ENCODE data around the gene TRIM45. TPM values are rescaled to one million over a fixed set of nuclear protein-coding genes. Genes with fewer than 3 reads are reported as not detected.

The TRIM45 gene
- total RNA-seq, 1 experiment from 2014 or later, result 3.0 TPM

GRCh38 chr1:117093091-117093534, 28.4 kb downstream of the TRIM45 start:
- peak; percentile 96 for DNase-seq
- H3K4me3 ChIP-seq, result no peak overlapping the region
- H3K9me3 ChIP-seq, result no peaks in the 10 kb centered on the region
- no peaks in the 10 kb centered on the region for H3K27me3 ChIP-seq
- peaks cover 71% of the 10 kb centered on the region for H3K36me3 ChIP-seq

GRCh38 chr1:117092594-117092993, 29.0 kb downstream of the TRIM45 start:
- no peaks in the 10 kb centered on the region for H3K27me3 ChIP-seq
- H3K9me3 ChIP-seq, result no peaks in the 10 kb centered on the region
- peaks cover 71% of the 10 kb centered on the region for H3K36me3 ChIP-seq
- H3K4me3 ChIP-seq, result no peak overlapping the region
- no peak for DNase-seq

- no peak overlapping the region for H3K4me3 ChIP-seq
- H3K27me3 ChIP-seq, result no peaks in the 10 kb centered on the region
- H3K9me3 ChIP-seq, result no peaks in the 10 kb centered on the region
- peaks cover 57% of the 10 kb centered on the region for H3K36me3 ChIP-seq
- no peak for DNase-seq
These were observed 31.6 kb downstream of the TRIM45 start for GRCh38 chr1:117089996-117090395.

- H3K36me3 ChIP-seq, result peaks cover 57% of the 10 kb centered on the region
- no peaks in the 10 kb centered on the region for H3K9me3 ChIP-seq
- no peak for DNase-seq
- H3K27me3 ChIP-seq, result no peaks in the 10 kb centered on the region
- H3K4me3 ChIP-seq, result no peak overlapping the region
These were observed 33.9 kb downstream of the TRIM45 start for GRCh38 chr1:117087686-117088085.

GRCh38 chr1:117084231-117084630, 37.3 kb downstream of the TRIM45 start:
- peaks cover 63% of the 10 kb centered on the region for H3K36me3 ChIP-seq
- H3K9me3 ChIP-seq, result no peaks in the 10 kb centered on the region
- no peak overlapping the region for H3K4me3 ChIP-seq
- H3K27me3 ChIP-seq, result no peaks in the 10 kb centered on the region
- no peak for DNase-seq

GRCh38 chr1:117079737-117080136, 41.8 kb downstream of the TRIM45 start:
- no peaks in the 10 kb centered on the region for H3K27me3 ChIP-seq
- DNase-seq, result no peak
- H3K9me3 ChIP-seq, result no peaks in the 10 kb centered on the region
- no peak overlapping the region for H3K4me3 ChIP-seq
- peaks cover 89% of the 10 kb centered on the region for H3K36me3 ChIP-seq

GRCh38 chr1:117077267-117077666, 44.3 kb downstream of the TRIM45 start:
- Histone ChIP-seq H3K4me3 (no peak overlapping the region), H3K9me3 (no peaks in the 10 kb centered on the region), H3K36me3 (peaks cover 81% of the 10 kb centered on the region), H3K27me3 (no peaks in the 10 kb centered on the region)
- DNase-seq, result peak; percentile 63

- H3K9me3 ChIP-seq, result no peaks in the 10 kb centered on the region
- DNase-seq, result no peak
- peaks cover 81% of the 10 kb centered on the region for H3K36me3 ChIP-seq
- no peak overlapping the region for H3K4me3 ChIP-seq
- H3K27me3 ChIP-seq, result no peaks in the 10 kb centered on the region
These were observed 44.9 kb downstream of the TRIM45 start for GRCh38 chr1:117076648-117077047.

- Histone ChIP-seq H3K27me3 (no peaks in the 10 kb centered on the region), H3K4me3 (no peak overlapping the region), H3K36me3 (peaks cover 41% of the 10 kb centered on the region), H3K9me3 (no peaks in the 10 kb centered on the region)
- DNase-seq, result no peak
These were observed 51.4 kb downstream of the TRIM45 start for GRCh38 chr1:117070124-117070523.

GRCh38 chr1:117069220-117069844, 52.2 kb downstream of the TRIM45 start:
- H3K36me3 ChIP-seq, result peaks cover 37% of the 10 kb centered on the region
- H3K27me3 ChIP-seq, result no peaks in the 10 kb centered on the region
- no peak overlapping the region for H3K4me3 ChIP-seq
- H3K9me3 ChIP-seq, result no peaks in the 10 kb centered on the region
- DNase-seq, result no peak

- Histone ChIP-seq H3K27me3 (no peaks in the 10 kb centered on the region), H3K4me3 (no peak overlapping the region), H3K36me3 (peaks cover 34% of the 10 kb centered on the region), H3K9me3 (no peaks in the 10 kb centered on the region)
- no peak for DNase-seq
These were observed 53.0 kb downstream of the TRIM45 start for GRCh38 chr1:117068580-117068979.

- peak; percentile 45 for DNase-seq
- H3K9me3 ChIP-seq, result no peaks in the 10 kb centered on the region
These were observed 53.8 kb downstream of the TRIM45 start for GRCh38 chr1:117067533-117068370.

GRCh38 chr1:117066367-117066766, 55.2 kb downstream of the TRIM45 start:
- Histone ChIP-seq H3K4me3 (no peak overlapping the region), H3K27me3 (no peaks in the 10 kb centered on the region), H3K9me3 (no peaks in the 10 kb centered on the region), H3K36me3 (peaks cover 46% of the 10 kb centered on the region)
- DNase-seq, result no peak

More at GRCh38 chr1:117067533-117068370, 53.8 kb downstream of the TRIM45 start:
- H3K36me3 ChIP-seq, result peaks cover 40% of the 10 kb centered on the region
- H3K27me3 ChIP-seq, result no peaks in the 10 kb centered on the region
- no peak overlapping the region for H3K4me3 ChIP-seq

- Histone ChIP-seq H3K27me3 (no peaks in the 10 kb centered on the region), H3K4me3 (no peak overlapping the region), H3K36me3 (peaks cover 32% of the 10 kb centered on the region), H3K9me3 (no peaks in the 10 kb centered on the region)
- no peak for DNase-seq
These were observed 59.5 kb downstream of the TRIM45 start for GRCh38 chr1:117061986-117062415.
